GM18526 (cell line): ENCODE measurements around the gene FANCC.

ENCODE experiments used
- POLR2A ChIP-seq: IDR thresholded peaks from 3 replicates; pipeline ENCODE4 v1.6.1; 2011; ENCODE audit not compliant: insufficient read length; ENCODE audit errors: extremely low read depth

Gene FANCC

DNA sequence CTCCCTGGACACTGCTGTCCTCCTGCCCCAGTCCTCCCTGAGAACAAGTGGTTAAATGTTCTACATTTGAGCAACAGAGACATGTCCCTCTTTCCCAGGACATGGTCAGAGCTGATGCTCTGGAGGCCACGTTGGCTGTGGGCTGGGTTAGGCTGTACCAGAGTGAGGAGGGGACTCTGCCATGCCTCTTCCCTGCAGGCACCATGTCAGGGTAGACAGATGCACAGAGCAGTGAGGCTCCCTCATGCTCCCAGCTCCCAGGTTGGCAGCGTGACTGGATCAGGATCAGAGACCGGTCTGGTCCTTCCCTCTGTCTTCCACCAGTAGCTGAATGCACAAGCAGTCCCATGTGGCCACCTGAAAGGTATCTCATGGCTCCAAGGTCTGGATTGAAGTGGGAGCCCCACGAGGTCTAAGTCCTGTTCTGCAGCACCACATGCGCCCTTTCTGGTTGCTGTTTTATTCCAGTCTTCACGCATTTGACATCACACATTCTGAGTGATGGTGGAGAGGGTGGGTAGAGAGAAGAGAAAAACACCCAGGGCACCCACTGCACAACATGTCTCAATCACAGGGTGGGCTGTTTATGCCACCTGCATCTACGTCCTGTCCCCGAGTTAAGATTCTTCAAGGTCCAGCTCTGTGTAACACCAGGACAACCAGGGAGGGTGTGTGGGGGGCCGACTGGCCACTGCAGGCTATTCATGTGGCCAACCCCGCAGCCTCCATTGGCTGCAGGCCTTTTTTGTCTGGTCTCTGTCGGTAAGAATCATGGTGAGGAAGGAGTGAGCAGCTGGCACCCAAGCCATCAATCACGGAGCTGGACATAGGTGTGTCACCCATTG is 204.9 kb downstream of the FANCC start:
- no peak for TF ChIP-seq POLR2A

- TF ChIP-seq POLR2A = no peak
Measured at GRCh38 chr9:95111716-95112115, 205.8 kb downstream of the FANCC start.

- no peak for TF ChIP-seq POLR2A
Measured at GRCh38 chr9:95110921-95111525, 206.5 kb downstream of the FANCC start.

GRCh38 chr9:95109456-95109855 is 208.1 kb downstream of the FANCC start:
- no peak for TF ChIP-seq POLR2A

- TF ChIP-seq POLR2A = no peak
Measured at GRCh38 chr9:95108777-95109176, 208.7 kb downstream of the FANCC start.

DNA sequence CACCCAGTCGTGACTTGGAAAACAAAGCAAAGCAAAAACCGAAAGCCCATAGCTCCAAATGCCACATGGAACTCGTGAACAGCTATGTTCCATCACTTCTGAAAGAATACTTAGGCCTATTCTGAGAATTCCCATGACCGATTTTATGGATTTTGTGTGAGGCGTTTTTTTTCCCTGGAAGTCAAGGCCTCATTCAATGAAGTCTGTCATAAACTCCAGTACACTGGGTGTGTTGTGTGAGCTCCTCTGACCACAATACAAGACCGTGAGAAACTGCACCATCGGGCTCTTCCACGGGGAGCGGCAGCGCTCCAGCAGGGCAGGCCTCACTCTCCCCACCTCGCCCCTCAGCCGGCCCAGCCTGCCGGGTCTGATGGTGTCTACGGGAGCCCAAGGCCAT is 209.5 kb downstream of the FANCC start:
- TF ChIP-seq POLR2A = no peak

GRCh38 chr9:95107001-95107749 is 210.3 kb downstream of the FANCC start:
- no peak for TF ChIP-seq POLR2A

GRCh38 chr9:95105519-95106287 is 211.8 kb downstream of the FANCC start:
- no peak for TF ChIP-seq POLR2A

DNA sequence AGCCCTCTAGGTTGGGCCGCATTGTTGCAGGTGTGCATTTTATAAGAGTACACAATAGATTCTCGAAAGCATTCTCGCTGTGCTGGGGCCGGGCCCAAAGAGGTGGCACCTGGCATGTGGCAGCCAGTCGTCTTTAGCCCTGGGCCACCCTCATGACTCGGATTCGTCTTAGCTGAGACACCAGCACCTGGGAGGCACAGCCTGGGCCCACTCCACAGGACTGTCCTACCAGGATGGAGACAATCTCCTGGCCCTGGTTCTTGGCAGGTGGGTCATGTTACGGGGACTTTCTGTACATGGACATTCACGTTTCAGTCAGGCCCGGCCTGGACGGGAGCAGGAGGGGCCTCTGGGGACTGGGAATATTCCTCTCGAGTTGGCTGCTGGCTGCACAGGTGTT is 212.5 kb downstream of the FANCC start:
- TF ChIP-seq POLR2A = no peak

DNA sequence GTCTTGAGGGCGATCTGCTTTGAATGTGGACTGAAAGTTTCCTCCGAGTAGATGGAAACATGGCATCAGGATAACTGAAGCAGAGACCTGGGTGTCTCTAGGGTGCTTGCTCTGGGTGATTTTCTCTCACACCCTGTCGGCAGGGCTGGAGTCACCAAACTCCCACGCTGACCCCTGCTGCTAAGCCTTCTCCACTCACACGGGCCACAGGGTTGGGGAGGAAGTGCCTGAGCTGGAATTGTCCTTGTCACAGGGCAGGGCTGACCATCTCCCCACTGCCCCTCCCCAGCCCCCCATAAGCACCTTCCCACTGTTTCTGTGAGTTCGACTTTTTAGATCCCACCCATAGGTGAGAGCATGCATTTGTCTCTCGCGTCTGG is 212.9 kb downstream of the FANCC start:
- TF ChIP-seq POLR2A = no peak

DNA sequence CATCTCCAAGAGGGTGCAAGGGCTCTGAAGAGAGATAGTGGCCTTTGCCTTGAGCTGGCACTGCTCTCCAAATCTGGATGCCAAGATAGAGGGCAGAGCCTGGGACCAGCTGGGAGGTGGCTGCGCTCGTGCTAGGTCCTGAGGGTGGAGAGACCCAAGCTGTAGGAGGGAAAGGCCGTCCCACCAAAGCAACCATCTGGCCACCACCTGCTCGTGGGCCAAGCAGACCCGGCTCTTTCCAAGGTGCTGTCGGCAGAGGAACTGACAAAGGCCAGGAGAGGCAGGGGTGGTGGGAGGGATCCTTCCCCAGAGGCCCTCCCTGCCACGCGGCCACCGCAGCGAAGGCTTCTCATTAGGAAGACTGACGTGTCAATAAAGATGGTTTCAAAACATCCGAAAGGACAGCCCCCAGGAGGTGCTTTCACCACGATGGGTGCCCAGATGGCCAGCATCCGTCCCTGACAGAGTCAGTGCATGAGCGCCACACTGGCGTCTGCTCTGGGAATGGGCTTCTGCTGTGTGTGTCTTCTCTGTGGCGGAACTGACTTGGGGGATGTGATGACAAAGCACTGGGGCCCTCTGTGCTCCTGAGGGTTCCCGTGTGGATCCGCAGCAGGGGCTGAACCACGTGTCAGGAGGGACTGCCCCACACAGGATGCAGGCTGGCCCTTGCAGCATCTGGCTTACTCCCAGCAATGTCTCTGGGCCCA is 213.5 kb downstream of the FANCC start:
- no peak for TF ChIP-seq POLR2A

DNA sequence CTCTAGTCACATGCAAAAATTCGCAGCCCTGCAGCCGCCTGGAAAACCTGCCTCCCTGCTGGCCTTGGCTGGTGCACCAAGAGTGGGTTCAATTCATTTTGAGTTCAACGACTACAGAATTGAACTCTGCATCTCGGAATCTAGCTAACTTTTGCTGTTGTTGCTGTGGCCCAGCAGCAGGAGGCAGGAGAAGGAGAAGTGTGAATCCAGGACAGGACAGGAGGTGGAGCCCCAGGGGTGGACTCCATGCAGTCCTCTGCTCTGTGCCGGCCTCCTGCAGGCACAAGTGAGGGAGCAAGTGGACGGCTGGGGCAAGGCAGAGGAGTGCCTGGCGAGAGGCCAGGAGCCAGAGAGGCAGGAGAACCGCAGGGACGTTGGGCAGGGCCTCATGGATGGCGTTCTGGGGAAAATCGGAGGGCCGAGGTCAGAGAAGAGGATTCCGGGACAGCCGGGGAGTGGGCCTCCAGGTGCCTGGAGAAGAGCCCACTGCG is 214.2 kb downstream of the FANCC start:
- TF ChIP-seq POLR2A = no peak

DNA sequence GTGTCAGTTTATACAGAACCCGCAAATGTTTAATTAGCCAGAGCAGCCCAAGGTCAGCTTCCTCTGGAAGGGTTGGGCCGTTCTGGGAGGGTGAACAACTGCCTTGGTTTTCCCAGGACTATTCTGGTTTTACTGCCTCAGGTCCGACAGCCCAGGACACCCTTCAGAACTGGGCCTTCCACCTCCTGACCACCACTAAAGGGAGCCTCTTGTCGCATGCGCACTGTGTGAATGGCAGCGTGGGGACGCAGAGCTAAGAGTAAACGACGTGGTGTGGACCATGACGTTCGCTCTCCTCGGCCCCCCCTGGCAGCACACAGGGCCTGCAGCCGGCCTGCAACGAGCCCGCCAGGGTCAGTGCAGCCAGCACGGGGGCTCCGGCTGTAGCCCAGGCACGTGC is 214.9 kb downstream of the FANCC start:
- no peak for TF ChIP-seq POLR2A

DNA sequence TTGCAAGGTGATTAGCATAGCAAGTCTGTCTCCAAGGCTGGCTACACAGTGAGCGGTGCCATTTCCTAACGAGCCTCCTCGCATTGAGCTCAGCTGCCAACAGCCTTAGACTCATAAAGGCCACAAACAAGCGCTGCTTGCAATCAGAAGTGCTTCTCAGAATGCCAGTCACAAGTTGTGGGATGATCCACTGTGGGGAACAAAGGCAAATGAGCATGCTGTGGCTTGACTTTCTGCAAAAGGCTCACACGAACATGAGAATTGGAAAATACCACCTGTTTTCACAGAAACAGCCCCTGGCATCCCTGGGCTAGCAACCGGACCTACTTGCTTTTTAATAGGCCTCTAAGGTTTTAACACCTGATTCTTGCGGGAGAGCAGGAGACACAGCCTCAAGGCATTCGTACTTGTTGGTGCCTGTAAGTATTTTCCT is 215.5 kb downstream of the FANCC start:
- TF ChIP-seq POLR2A = no peak
